NCI-H774 (cell line): ENCODE measurements around the gene ULK4.
A peak's percentile ranks its signal among the peaks of the same experiment; 100 is the strongest.
"Not testable (repeated sequence)": the region's sequence is repeated elsewhere in the genome, so short reads cannot be mapped to it uniquely, and the experiment has no call there.

Source experiments
- DNase-seq: peaks from one replicate; lab custom pipeline; 2025; lab: John Stamatoyannopoulos, UW

The ULK4 gene

DNA sequence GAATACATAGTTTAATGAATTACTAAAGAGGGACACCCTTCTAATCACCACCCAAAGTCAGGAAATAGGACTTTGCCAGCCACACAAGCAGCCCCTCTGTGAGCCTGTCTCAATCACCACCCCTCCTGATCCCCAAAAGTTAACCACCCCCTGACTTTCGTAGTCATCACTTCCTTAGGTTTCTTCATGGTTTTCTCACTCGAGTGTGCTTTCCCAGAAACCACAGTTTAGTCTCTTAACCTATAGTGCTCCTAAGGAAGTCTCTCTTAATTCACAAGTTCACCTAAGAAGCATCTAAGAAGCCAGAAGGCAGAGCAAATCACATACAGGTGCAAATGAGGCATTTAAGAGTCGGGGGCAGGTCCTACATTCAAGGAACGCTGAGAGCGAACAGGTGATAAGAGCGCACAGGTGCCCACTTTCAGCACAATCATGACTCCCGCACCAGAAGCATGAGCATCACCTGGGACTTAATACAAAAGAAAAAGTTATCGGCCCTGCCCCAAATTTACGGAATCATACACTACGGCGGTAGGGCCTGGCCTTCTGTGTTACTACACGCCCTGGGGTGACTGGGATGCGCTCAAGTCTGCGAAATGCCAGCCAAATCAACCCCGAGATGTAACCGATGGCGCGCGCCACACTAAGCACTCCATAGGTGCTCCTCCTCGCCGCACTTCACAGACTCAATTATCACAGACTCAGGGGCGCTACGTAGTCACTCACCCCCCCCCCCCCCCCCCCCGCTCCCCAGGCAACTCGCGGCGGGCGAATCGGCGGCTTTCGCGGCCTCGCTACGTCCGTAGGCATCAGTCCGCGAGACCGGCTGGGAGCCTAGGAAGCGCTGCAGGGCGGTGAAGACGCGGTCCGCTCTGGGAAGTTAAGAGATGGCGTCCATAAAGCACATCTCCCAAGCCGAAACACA, 815 bp downstream of the ULK4 start:
- peak; percentile 2 for DNase-seq

DNA sequence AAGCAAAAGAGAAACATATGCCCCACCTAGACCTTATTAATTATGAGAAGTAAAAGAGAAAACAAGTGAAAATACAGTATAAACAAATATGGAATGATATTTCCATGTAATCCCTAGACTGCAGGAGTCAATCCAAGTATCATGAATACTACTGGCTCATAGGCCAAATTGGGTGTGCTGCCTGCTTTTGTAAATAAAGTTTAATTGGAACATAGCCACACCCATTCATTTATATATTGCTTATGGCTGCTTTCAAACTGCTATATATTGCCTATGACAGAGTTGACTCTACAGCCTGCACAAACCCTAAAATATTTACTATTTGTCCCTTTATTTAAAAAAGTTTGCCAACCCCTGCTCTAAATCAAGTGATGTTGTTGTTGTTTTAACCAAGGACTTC, 5.3 kb downstream of the ULK4 start:
- DNase-seq: no peak

DNA sequence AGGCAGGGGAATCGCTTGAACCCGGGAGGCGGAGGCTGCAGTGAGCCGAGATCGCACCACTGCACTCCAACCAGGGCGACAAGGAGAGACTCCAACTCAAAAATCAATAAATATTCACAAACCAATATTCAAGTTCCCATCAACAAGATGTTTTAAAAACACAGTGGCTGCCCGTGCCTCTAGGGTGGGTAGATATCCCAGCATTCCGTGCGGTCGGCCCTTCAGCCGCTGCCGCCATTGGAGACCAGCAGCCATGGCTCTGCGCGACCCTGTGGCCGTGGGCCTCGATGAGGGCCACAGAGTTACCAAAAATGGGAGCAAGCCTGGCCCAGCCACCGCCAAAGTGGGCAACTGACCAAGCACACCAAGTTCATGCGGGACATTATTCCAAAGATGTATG, 6.7 kb downstream of the ULK4 start:
- DNase-seq: no peak

DNA sequence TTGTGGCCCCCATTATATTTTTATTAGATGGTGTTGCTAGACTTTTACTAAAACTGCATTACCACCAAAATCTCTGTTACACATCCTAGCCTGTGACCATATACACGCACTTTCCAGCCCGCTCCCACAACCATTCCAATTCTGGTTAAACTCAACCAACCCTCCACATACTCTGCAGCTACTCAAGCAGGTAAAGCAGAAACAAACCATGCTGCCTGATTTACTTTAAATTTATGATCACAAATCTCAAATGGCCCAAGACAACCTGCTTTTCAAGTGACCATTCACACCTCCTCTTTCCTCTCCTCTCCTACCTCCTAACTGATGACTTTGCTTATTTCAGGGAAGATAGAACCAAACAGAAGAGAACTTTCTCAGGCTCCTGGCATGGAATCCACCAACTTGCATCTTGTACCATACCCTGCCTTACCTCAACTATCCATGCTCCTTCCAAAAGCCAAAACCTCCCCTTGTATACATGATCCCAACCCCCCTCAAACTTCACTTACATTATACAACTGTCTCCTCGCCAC, 18.5 kb downstream of the ULK4 start:
- DNase-seq: no peak

DNA sequence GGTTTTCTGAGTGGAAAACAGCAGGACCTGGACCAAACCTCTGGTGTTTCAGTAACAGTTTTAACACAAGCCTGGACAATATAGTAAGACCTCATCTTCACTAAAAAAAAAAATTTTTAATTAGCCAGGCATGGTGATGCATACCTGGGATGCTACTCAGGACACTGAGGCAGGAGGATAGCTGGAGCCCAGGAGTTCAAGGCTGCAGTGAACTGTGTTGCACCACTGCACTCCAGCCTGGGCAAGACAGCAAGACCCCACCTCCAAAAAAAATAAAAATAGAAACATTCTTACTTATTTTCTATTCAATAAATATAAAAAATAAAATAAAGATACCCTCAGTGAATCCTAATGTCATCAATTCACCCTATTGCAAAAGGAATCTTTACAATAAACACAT, 21.5 kb downstream of the ULK4 start:
- no peak for DNase-seq

DNA sequence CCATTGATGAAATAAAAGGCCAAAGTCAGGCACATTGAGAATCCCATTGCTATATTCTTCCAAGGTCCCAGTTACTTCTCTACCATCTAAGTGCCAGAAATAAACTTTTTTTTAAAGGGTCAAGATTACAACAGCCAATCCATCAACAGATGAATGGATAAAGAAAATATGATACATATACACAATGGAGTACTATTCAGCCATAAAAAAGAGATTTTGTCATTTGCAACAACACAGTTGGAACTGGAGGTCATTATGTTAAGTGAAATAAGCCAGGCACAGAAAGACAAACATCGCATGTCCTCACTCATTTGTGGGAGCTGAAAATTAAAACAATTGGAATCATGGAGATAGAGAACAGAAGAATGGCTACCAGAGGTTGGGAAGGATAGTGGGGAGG, 25.5 kb downstream of the ULK4 start:
- DNase-seq: no peak

DNA sequence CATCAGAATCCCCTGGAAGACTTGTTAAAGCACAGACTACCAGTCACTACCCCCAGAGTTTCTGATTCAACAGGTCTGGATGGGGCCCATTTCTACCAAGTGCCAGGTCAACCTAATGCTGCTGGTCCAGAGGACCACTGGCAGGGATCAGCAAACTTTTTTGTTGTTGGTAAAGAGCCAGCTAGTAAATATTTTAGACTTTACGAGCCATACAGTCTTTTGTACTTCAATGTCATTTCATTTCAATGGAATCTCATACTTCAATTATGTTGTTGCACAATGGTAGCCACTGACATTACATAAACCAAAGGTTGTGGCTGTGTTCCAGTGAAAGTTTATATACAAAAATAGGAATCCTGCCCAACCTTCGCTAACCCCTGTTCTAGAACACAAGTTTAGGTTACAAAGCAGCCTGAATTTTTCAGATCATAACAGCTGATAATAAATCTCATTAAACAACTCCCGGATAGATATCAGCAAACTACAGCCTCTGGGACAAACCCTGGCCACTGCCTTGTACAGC, 28.7 kb downstream of the ULK4 start:
- no peak for DNase-seq

DNA sequence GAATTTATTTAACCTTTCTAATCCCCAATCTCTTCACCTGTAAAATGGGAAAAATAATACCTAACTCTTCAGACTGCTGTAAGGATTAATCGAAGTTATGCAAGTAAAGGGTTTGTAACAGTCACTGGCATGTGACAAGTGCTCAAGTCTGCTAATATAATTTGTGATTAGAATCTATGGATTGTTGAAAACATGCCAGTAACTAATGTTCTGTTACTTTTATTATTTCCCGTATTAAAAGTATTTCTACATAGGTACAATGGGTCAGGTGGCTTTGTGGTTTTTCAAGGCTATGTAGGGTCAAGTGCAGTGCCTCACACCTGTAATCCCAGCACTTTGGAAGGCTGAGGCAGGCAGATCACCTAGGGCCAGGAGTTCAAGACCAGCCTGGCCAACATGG, 29.4 kb downstream of the ULK4 start:
- DNase-seq: no peak

DNA sequence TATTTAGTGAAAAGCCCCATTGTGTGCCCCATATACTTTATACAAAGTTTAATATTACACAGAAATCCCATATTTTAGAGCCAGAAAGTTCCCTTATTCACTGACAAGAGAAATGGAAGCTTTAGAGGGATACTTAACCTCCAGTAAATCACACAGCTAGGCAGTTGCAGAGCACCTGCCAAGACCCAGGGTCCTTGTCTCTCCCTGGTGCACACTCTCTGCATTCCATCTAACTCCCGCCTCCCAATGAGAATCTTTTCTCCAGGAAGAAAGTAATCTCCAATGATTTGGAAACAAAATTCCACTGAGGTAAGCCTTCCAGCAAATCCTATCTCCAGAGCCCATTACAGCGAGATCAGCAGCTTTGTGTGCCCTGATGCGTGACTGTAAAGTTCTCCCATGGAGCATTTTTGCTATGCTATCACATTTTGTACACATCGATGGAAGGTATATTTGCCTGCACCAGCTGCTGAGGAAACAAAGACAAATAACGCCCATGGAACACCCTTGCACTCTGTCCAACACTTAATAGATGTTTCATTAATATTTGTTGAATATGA, 41.4 kb downstream of the ULK4 start:
- DNase-seq: no peak

DNA sequence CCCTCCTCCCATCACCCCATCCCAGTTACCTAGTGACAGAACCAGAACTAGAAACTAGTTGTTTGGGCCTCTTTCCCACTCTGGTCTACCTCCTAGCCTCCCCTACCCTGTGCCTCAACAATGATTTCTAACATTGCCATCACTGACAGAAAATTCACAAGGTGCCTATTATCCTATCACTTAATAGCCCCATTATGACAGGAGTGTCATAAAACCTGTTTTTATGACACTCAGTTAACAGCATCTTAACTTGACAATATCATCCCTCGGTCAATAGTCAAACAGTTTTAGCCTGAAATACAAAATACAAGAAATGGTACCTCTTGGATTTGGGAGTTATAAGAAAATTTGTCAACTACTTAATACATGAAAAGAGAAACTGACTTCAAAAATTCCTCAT, 46.5 kb downstream of the ULK4 start:
- DNase-seq: no peak

DNA sequence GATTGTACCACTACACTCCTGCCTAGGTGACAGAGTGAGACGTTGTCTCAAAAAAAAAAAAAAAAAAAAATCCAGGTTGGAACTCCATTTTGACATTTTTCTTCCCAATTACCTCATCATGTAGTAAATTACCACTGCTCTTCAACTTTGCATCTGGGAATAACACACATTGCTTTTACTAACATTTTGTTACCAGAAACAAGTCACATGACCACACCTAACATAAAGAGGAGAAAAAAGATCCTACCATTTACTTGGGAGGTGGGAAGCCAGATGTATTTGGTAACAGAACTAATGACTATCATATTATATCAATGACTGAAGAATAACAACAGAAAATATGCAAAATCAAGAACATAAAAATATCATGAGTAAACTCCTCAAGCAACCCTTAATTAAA, 49.6 kb downstream of the ULK4 start:
- no peak for DNase-seq

DNA sequence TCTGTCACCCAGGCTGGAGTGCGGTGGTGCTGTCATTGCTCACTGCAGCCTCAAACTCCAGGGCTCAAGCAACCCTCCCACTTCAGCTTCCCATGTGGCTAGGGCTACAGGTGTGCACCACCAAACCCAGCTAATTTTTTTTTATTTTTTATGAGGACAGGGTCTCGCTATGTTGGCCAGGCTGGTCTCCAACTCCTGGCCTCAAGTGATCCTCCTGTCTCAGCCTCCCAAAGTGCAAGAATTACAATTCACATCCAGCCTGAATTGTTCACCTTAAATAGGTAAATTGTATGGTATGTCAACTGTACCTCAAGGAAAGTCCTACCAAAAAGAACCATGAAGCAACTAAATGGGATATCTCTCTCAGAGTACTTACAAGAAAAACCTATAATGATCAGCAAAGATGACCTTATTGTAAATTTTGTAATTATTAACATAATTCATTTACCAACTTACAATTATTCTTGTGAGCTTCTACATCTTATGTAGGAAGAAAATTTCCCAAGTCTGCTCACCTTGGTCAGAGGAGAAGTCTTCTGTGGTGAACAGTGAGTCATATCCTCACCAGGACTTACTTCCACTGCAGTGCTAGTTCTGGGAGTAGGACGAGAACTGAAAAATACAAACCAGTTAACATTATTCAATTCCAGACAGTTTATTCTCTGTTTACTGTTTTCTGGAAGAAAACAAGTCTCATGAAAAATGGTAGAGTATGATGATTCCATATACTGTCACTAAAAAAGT, 54.4 kb downstream of the ULK4 start:
- no peak for DNase-seq

DNA sequence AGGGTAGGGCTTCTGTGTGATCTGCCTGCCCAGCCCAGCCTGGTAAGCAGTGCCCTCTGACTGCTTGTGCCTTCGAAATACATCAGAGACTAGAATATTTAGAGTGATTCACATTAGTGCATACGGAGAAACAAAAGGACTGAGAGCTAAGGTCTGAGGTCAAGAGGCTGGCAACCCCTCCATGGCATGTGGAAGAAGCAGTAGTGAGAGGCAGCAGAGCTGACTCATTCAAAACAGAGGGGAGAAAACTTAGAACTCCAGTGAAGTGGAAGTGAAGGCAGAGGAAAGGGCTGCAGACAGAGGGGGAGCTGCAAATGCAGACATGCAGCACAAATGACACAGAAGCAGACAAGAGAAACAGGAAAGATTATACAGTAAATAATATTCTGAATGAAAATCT, 61.6 kb downstream of the ULK4 start:
- DNase-seq: no peak

DNA sequence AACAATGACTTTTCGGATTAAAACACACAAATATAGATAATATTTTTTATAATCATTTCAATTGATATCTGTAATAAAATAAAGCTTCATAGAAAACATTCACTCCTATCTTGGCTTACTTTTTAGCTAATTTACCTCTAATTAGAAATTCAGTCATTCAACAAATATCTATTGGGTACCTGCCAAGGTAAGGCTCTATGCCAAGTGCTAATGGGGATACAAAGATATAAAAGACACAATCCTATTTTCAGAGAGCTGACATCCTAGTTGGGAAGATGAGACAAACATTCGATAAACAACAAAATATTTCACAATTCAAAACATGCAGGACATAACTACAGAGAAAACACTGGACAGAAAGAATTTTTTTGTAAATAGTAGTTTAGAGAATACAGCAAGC, 63.3 kb downstream of the ULK4 start:
- DNase-seq: no peak

DNA sequence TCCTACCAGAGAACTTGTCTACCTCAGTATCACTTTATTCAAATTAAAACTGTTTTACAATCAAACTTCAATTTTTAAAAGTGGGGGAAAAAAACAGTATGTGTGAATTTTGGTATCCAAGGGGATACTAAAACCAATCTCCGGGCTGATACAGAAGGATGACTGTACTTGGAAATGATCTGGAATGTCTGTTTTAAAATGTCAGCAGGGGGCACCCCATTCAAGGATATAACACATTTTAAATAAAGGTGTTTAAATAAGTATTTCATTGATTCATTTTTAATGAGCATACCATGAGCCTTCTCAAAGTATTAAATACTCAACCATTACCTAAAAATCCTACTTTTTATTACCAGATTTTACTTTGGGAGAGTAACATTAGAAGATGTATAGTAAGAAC, 67.9 kb downstream of the ULK4 start:
- DNase-seq: no peak

DNA sequence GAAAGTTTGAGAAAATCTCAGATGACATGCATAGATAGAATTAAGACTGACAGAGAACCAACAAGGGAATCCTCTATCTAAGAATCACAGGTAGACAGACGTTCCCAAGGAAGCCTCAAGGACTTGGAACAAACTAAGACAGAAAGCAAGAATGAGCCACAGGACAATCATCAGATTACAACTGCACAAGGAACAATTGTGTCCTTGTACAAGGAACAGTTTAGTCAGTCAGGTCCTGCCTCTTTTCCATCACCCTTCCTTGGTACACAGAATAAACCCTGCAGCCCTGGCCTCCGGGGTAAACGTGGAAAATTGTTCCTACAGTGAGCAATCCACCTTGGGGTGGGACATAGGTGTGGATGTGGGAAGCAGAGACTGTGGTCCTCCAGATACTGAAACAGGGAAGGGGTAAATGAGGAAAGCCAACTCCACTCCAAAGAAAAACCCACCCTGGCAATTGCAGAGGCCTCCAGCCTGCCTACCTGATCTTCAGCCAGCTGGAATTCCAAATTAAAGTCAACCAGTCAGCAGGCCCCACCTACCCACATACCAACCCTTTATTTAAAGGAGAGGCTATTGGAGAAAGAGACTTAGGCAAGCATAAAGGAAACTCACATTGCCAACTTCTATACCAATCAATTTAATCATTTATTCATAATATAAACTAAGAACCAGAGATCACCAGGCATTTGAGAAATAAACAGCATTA, 73.4 kb downstream of the ULK4 start:
- DNase-seq: no peak

DNA sequence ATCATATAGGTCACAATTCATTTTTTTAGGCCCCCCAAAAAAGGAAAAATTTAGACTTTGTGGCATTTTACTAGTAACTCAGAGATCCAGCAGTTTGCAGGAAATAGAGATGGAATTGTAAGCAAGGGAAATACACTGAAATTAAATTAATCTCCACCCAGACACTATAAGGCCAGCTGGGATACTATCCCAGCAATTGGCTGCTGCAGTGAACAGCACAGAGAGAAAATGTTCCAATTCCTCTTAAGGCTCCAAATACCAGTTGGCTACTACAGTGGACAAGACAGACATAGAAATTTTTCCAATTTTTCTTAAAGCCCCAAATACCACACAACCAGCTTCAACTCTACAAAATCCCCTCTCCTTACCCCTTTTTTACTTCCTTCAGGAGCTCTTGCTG, 78.9 kb downstream of the ULK4 start:
- no peak for DNase-seq

DNA sequence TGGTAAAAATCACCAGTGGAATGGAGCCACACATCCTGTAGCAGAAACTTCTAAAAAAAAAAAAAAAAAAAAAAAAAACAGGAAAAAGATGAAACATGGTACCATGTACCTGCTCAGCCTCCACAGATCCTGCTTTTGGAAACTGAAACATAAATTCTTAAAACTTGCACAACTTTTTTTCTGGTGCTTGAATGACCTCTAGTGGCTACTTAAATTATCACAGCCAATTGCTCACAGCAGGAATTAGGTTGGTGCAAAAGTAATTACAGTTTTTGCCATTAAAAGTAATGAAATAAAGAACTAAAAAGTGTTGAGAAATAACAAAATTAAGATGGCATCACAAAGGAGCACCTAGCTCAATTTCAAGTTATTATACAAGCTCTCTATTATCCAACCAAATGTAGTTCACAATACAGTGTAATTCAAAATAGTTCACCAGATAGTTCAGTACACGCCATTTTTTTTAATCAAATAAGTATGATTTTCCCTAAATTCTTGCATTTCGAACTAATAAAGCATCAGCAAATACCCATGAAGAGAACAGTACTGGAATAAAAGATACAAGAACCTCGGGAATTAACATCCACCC, 80.6 kb downstream of the ULK4 start:
- DNase-seq: peak; percentile 2

DNA sequence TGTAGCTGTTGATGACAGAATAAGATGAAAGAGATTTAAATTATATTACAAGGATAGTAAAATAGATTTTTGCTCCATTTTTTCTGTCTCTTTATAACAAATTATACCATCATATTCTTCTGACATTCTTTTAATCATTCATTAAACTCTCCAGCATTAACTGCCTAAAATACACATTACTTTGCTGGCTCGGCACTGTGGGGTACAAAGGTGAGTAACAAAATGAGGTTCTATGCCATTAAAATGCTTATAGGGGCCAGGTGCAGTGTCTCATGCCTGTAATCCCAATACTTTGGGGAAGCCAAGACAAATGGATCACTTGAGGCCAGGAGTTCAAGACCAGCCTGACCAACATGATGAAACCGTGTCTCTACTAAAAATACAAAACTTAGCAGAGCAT, 81.5 kb downstream of the ULK4 start:
- DNase-seq: no peak

DNA sequence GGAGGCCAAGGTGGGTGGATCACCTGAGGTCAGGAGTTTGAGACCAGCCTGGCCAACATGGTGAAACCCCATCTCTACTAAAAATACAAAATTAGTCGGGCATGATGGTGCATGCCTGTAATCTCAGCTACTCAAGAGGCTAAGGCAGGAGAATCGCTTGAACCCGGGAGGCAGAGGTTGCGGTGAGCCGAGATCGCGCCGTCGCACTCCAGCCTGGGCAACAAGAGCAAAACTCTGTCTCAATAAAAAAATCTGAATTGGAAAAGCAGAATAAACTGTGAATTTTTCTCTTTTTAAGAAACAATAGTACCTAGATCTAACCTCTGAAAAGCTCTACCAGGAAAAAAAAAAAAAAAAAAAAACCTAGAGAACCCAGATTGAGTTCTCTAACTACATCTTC, 84.2 kb downstream of the ULK4 start:
- DNase-seq: not testable (repeated sequence)

DNA sequence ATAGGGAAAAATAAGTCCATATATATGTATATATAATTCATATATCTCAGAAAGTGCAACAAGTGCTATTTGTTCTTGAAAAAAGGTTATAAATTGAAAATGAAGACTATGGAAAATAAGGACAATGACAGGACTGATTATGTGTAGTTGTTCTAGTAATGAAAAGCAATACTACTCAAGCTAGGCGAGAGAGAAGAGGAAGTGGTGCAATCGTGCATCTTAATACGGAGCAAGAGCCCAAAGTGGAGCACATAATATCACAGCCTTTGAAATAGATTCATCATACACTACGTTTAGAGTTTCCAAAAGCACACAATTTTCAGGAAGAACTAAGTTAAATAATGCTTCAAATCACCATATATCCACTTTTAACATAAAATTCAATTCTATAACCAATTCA, 87.9 kb downstream of the ULK4 start:
- DNase-seq: no peak

DNA sequence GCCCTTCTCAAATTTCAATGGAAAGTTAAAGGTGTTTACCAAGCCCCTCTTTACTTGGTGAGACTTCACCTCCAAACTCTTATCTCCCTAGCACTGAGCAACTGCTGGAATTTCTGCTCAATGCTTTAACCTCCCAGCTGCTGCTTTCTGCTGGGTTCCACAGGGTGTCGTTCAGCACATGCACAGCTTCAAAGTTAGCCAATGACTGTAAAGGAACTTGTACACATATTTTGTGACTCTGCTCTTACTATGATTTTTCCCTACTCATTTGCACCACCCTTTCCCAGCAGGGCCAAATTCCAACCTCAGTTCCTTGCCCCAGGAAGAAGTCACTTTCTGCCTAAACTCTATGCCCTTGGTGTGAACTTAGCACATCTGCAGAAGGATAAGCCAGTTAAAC, 89.7 kb downstream of the ULK4 start:
- no peak for DNase-seq
